GM19328 (cell line): ENCODE data around the gene PRAME.
"Not testable (repeated sequence)": the region's sequence is repeated elsewhere in the genome, so short reads cannot be mapped to it uniquely, and the experiment has no call there.

Source experiments
- ATAC-seq: cut with Tn5 transposase; IDR thresholded peaks from one replicate; pipeline ENCODE4 v1.9.1; 2021; ENCODE audit warnings: mild to moderate bottlenecking, moderate library complexity; ENCODE audit not compliant: unreplicated experiment

Gene PRAME

GRCh38 chr22:22553141-22553540, 5.9 kb downstream of the PRAME start:
- no peak for ATAC-seq

DNA sequence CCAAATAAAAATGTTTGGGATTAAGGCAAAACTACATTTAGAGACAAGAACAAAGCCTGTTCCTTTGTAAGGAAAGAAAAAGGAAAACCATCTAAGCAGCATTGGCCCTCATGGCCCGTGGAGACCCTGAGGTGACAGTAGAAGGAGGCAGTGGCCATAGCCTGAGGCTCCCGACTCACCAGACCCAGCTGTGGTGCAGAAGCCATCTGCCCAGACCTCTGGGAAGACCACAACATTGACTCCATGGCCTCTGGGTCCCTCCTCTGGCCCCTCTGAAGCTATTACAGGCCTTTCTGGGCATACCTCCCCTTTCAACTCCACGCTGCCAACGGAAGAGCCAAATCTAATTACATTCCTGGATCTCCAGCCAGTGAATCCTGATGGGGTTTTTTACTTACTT, 6.4 kb downstream of the PRAME start:
- ATAC-seq = no peak

- ATAC-seq = no peak
These were observed 8.2 kb downstream of the PRAME start for GRCh38 chr22:22550789-22551434.

GRCh38 chr22:22548910-22549309, 10.2 kb downstream of the PRAME start:
- ATAC-seq = no peak

GRCh38 chr22:22548317-22548716, 10.7 kb downstream of the PRAME start:
- ATAC-seq = no peak

- ATAC-seq = no peak
These were observed 11.3 kb downstream of the PRAME start for GRCh38 chr22:22547692-22548300.

- no peak for ATAC-seq
These were observed 11.8 kb downstream of the PRAME start for GRCh38 chr22:22547226-22547625.

DNA sequence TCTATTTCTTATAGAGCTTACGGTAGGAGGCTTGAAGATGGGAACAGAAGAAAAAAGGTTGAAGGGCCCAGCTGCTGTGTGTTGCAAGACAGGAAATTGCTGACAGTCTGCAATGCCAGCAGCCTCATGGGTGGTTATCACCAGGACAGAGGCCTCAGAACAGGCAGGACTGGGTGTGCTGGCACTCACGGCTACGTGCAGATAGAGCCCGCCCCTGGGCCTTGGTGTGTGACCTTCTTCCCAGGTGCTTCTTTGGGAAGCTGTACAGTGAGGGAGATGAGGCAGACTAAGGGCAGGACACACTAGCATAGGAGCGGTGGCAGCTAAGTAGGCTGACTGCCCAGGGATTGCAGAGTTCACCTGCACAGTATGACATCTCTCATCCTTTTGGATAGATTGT, 12.6 kb downstream of the PRAME start:
- ATAC-seq = no peak

DNA sequence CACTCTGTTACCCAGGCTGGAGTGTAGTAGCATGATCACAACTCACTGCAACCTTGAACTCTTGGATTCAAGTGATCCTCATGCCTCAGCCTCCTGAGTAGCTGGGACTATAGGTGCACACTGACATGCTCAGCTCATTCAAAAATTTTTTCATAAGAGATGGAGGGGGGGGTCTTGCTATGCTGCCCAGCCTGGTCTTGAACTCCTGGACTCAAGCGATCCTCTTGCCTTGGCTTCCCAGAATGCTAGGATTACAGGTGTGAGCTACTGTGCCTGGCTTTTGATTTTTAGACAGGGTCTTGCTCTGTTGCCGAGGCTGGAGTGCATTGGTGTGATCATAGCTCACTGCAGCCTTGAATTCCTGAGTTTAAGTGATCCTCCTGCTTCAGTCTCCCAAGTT, 14.0 kb downstream of the PRAME start:
- ATAC-seq = no peak

GRCh38 chr22:22538226-22538989, 20.7 kb downstream of the PRAME start:
- ATAC-seq = no peak

DNA sequence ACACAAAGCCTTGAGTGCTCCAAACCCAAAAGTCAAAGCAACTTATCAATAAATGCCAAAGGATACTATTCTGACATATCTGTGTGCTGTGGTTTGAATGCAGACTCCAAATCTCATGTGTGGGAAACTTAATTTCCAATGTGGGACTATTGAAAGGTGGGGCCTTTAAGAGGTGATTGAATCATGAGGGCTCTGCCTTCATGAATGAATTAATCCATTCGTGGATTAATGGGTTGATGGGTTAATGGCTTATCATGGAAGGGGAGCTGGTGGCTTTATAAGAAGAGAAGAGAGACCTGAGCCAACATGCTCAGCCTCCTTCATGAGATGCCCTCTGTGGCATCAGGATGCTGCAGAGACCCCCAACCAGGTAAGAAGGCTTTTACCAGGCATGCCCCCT, 22.1 kb downstream of the PRAME start:
- ATAC-seq = no peak

- ATAC-seq = no peak
These were observed 22.6 kb downstream of the PRAME start for GRCh38 chr22:22536515-22536914.

DNA sequence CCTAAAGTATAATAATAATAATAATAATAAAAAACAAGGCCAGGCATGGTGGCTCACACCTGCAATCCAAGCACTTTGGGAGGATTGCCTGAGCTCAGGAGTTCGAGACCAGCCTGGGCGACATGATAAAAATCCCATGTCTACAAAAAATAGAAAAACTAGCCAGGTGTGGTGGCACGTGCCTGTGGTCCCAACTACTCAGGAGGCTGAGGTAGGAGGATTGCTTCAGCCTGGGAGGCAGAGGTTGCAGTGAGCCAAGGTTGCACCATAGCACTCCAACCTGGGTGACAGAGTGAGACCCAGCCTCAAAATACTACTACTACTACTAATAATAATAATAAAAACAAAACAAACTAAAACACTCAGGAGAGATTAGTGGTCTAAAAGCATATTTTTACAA, 23.4 kb downstream of the PRAME start:
- no peak for ATAC-seq

DNA sequence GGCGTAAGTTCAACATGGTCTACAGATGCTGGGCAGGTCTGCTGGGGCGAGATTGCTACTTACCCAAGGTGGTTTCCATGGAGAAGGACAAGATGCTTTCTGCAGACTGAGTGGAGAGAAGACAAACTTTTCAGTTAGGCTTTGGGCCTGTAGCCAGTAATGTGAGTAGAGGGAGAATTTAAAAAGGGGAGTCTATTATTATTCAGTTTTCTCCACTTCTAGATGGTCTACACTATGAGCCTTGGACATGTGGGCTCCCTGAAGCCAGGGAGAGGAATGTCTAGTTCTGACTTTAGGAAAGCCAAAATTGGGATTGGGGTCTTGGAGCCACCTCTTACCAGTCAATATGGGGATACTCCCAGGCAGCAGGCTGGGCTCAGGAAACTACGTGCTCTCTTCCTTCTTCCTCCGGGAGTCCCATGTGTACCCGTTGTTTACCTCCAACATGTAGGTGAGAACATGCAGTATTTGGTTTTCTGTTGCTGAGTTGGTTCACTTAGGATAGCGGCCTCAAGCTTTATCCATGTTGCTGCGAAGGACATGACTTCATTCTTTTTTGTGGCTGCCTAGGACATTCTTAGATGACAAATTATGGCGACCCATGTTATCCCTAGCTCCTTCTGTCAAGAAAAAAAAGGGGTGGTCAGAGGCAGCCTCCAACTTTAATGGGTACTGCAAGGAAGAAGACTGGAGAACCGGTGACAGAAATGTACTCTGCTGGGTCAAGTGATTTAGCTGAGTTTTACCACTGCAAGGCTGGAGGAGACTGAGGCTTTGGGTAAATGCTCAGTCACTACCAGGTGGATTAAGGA, 24.3 kb downstream of the PRAME start:
- ATAC-seq = no peak

GRCh38 chr22:22533863-22534262, 25.2 kb downstream of the PRAME start:
- no peak for ATAC-seq

- ATAC-seq = no peak
These were observed 25.6 kb downstream of the PRAME start for GRCh38 chr22:22533417-22533816.

GRCh38 chr22:22532547-22533071, 26.5 kb downstream of the PRAME start:
- ATAC-seq = not testable (repeated sequence)

DNA sequence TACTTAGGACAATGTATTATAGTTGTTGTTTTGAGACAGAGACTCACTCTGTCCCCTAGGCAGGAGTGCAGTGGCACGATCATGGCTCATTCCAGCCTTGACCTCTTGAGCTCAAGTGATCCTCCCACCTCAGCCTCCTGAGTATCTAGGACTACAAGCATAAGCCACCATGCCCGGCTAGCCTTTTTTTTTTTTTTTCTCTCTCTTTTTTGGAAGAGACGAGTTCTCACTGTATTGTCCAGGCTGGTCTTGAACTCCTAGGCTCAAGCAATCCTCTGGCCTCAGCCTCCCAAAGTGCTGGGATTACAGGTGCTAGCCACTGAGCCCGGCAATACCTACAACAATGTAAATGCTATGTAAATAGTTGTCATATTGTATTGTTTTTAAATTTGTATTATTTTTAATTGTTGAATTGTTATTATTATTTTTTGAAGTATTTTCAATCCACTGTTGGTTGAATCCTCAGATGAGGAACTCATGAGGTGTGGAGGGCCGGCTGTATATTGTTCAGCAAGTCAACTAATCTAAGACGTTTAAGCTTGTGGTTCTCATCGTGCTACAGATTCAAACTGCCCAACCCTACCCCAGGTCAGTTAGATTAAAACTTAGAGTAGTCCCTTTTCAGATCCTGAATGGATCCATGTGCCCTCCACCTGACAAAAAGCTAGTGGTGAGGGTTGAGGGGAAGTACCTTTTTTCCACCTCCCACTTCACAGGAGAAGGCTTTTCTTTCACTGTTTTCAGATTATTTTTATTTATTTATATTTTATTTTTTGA, 27.1 kb downstream of the PRAME start:
- ATAC-seq = no peak

DNA sequence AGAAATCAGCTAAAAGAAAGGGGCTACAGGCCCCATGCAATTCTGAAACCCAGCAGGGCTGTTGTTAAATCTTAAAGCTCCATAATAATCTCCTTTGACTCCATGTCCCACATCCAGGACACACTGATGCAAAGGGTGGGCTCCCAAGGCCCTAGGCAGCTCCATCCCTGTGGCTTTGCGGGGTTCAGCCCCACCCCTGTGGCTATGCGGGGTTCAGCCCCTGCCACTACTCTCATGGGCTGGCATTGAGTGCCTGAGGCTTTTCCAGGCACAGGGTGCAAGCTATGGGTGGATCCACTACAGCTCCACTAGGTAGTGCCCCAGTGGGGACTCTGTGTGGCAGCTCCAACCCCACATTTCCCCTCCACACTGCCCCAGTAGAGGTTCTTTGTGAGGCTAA, 30.3 kb downstream of the PRAME start:
- ATAC-seq = no peak

GRCh38 chr22:22527312-22527711, 31.8 kb downstream of the PRAME start:
- no peak for ATAC-seq
